Activated T-cell treated with anti-CD3 and anti-CD28 coated beads, Interleukin-2, amount 50 U/mL, for 48 hours (primary cell): ENCODE results near the gene PIGO.

ENCODE experiments used
- DNase-seq, 2 experiments: peaks; one replicate each; pipeline ENCODE4 v3.0.0-alpha.2; 2020

Gene PIGO

DNA sequence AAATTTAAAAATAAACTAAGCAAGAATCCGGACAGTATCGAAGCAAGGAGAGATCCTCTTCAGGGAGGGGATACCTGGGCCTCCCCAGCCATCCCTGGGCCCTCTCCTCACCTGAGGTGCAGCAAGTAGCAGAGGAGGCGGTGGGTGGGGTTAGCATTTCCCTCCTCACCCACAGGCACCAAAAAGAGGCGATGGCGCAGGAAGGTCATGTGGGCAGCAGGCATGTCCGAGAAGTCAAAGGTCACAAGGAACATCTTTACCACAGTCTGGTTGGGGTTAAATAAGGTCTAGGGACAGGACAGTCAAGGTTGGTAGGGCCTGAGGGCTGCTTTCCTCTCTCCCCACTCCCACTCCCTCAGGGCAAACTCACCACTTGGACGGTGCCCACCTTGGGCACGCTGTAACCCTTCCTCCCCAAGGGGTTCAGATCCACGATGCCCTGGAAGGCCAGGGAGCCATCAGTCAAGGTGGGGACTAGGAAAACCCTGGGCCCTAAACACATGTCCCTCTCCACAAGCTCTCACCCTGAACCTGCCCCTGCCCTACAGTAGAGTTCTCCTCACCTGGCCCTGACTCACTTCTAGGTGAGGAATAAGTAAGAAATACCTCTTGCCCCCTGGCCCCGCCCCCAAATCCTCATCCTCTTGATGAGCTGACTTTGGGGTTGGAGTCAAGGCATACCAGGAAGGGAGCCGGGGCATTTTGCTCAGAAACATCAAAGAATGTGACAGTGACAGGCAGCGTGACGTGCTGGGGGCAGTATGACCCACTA lies 9.4 kb upstream of the PIGO start:
- no peak for DNase-seq

DNA sequence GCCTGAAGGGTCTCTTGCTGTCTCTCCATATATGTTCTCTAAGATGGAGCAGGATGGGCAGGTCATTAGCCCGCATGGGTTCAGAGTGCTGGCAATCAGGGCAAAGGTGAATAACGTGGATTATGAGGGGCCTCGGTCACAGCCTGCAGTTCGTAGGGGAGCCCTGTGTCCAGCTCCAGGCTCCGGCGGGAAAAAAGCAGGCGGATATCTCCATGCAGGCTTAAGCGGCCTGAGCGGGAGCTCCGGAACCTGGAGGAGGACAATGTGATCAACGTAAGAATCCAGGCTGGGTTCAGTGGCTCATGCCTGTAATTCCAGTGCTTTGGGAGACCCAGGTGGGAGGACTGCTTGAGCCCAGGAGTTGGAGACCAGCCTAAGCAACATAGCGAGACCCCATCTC lies 8.7 kb upstream of the PIGO start:
- no peak for DNase-seq

GRCh38 chr9:35104586-35104985 lies 8.2 kb upstream of the PIGO start:
- DNase-seq: no peak

DNA sequence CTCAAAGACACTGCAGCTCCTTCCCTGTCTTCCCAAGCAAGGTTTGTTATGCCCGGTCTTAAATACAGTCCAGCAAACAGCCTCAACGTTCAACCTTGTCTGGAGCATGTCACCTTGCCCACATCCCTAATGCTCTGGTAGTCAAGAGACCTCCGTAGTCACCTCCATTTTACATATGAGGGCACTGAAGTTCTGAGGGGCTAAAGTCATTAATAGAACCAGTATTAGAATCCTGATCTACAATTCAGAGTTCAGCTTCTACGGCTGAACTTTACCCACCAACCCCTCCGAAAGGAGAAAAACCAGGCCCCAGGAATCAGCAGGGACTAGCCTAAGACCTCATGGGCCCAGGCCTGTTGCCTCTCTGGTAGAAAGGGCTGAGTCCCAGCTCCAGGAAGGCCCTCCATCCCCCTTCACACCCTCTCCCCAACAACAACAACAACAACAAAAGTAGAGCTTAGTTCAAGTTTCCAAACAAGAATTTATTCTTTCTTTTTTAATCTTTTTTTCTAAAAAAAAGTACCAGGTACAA lies 7.3 kb upstream of the PIGO start:
- no peak for DNase-seq

- DNase-seq: peak; percentile 91 to 92
Measured at GRCh38 chr9:35102769-35103659, 6.6 kb upstream of the PIGO start, which contains the start of gene STOML2. TSS of gene STOML2 (minus strand) at chr9:35103131. CDS start at chr9:35103094, 37 bp downstream.

DNA sequence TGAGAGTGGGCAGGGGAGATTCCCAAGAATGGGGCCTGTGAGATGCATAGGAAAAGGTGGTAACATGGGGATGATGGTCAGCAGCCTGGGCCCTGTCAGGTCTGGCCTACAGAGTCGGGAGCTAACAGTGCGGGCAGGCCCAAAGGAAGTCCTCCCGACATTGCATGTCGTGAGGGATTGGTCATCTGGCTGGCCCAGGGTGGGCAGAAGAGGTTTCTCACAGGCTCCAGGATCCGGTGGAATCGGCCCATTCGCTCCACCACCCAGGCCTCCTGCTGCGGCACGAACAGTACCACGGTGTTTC lies 6.0 kb upstream of the PIGO start:
- DNase-seq: peak in 1 of 2 experiments; percentile 42

- no peak for DNase-seq
Measured at GRCh38 chr9:35097573-35097972, 1.2 kb upstream of the PIGO start.

DNA sequence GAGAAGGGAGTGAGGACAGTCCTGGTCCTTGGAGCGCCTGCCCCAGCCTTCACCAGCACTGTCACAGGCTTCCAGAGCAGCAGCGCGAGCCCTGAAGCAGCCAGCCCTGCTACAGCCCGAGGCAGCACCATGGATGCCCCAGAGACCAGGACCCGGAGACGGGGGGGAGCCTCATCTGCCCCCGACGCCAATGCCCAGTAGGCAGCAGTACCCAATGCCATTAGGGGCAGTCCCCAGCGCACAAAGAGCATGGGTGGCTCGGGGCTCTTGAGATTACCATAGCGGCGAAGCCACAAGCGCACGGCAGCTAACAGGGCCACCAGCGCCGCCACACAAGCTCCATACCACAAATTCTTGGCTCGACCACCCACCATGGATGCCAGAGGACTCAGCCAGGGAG lies 4.9 kb downstream of the PIGO start:
- no peak for DNase-seq

GRCh38 chr9:35089434-35089833 lies 7.0 kb downstream of the PIGO start:
- no peak for DNase-seq

- DNase-seq: no peak
Measured at GRCh38 chr9:35085078-35085477, 11.3 kb downstream of the PIGO start.

- DNase-seq: peak; percentile 89 to 92
Measured at GRCh38 chr9:35079426-35080341, 16.7 kb downstream of the PIGO start, which contains the start of gene FANCG. TSS of gene FANCG (minus strand) at chr9:35079942. CDS start at chr9:35079524, 418 bp downstream.

- peak in 1 of 2 experiments; percentile 37 for DNase-seq
Measured at GRCh38 chr9:35079041-35079425, 17.4 kb downstream of the PIGO start.

DNA sequence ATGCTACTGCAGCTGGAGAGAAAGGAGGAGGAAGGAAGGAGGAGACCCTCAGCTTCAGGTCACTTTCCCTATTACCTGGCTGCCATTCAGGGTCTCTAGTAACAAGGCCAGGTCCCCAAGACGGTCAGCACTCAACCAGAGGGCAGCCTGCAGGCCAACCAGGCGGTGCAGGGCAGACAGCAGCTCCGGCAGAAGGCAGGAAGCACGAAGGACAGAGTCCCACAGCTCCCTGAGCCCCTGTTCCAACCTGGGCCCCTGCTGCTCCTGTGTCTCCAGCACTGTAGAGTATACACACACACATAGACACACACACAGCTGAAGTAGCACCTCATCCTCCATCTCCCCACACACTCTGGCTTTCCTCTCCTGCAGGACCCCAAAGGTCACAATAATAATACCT lies 18.3 kb downstream of the PIGO start:
- no peak for DNase-seq

- no peak for DNase-seq
Measured at GRCh38 chr9:35076848-35077247, 19.5 kb downstream of the PIGO start.

DNA sequence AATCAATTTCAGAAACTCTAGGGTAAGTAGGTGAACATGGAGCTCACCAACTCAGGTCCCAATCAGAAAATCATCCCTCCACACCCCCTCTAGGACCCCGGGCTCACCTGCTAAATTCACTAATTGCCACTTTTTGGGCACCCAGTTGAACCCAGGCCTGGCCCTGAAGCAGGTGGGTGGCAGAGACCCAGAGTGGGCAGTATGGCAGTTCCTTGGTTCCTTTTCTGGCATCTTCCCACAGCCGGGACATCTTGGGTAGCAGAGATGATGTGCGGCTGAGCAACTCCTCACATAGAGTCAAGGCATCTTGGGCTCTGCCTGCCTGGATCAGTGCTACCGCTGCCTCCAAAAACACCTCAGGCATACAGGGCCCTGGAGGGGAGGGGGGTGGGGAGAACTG lies 21.0 kb downstream of the PIGO start:
- DNase-seq: no peak

DNA sequence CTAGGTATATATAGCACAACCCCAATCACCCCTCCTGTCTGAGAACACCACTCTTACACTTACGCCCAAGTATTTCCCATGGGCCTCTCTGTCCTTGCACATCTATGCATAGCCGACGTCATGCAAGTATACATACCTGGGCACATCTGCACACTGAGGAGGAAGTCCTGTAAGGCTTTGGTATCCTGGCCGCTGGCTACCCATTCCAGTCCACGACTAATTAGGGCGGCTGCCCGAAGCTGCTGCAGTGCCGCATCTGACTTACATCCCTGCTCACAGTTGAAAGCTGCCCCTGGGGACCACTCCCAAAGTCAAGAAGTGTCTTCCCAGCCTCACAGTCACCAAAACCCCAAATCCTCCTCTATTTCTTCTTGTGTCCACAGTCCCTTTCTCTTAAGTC lies 21.6 kb downstream of the PIGO start:
- DNase-seq: no peak

DNA sequence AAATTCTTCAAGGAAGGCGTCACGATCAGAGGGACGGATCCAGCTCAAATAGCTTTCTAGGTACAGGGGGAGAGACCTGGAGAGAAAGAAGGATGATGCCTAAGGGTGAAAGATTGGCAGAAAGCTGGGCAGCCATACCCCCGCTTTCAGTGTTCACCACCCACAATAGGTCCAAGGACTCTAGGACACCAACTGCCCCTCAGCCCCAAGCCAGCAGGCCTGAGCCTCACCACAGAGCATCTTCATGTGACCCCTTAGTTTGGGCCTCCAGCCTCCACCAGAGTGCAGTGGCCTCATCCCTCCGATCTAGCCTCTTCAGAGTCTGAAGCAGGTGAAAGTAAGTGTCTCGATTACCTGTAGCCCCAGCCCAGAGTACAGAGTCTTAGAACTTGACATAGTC lies 22.2 kb downstream of the PIGO start:
- DNase-seq: no peak

- DNase-seq: no peak
Measured at GRCh38 chr9:35073279-35073612, 23.1 kb downstream of the PIGO start.

GRCh38 chr9:35072461-35073278 lies 23.7 kb downstream of the PIGO start, which contains the start of gene VCP:
TSS of gene VCP (minus strand) at chr9:35072625. CDS start at chr9:35072353, 272 bp downstream.
- DNase-seq: peak; percentile 95 to 97

DNA sequence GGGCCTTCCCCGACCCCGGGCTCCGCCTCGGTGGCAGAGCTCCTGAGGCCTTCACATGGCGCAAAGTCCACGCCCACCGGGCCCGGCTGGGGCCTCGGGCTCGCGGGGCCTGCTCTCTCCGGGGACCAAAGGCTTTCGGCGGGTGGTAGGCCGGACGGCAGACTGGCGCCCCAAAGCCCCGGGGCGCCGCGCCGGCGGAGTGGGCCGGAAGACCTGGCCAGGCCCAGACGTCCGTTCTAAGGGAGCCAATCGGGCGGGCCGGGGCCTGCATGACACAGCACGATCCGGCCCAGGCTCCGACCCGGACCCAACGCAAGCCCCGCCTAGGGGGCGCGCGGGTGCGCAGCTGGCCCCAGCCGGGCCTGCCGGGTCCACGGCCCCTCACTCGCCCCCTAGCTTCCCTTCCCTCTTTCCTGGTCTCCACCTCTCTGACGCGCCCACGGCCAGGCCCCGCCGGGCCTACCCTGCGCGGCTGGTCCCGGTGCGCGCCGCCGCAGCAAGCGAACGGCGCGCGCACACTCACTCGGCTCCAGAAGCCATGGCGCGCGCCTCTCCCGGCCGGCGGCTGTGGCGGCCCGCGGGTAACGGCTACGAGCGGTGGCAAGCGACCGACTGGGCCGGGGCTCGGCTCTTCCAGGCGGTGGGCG lies 24.5 kb downstream of the PIGO start:
- peak; percentile 81 to 86 for DNase-seq
